Pericardium fibroblast (primary cell): ENCODE results near the gene PLXNB1. TPM values are rescaled to one million over a fixed set of nuclear protein-coding genes. Genes with fewer than 3 reads are reported as not detected.

Experiments
- total RNA-seq: library from RNA; depleted of rRNA; stranded (reverse); fragments of >200 nt; gene quantifications from 2 replicates; pipeline ENCODE4 v1.2.3, GENCODE V29; 2015

The PLXNB1 gene
- total RNA-seq, result 25.7 and 34.4 TPM in 2 replicates

GRCh38 chr3:48429960-48430707 is at the start of gene PLXNB1:
TSS of gene PLXNB1 (minus strand) at chr3:48430086. CDS start at chr3:48424611, 5,475 bp downstream.

DNA sequence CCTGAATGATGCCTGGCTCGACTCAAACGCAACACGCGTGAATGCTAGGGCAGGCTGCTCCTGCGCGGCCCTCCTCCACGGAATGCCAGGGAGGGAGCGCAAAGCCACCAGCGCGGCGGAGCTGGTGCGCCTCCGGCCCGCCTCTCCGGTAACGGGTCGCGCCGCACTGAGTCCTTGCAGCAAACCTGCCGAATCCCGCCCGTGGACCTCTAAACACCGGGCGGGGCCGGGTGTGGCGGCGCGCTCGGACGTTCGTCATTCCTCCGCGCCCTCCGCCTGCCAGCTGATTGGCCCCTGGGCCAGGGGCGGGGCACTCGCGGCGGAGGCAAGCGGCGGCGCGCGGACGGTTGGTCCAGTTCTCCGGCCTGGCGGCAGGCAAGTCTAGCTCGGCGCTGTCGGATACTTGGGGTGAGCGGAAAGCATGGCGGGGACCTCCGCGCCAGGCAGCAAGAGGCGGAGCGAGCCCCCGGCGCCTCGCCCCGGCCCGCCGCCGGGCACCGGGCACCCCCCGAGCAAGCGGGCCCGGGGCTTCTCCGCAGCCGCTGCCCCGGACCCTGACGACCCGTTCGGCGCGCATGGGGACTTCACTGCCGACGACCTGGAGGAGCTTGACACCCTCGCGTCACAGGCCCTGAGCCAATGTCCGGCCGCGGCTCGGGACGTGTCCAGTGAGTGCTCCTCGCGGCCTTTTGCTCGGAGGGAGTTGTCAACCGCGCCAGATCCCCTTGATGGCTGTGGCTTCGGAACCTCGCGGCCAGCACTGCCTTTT is 16.7 kb upstream of the PLXNB1 start, which contains the start of gene ATRIP:
ATRIP (plus strand) TSS at position 313 of the 769 bp plus-strand sequence; CDS start at position 422, 109 bp downstream.

DNA sequence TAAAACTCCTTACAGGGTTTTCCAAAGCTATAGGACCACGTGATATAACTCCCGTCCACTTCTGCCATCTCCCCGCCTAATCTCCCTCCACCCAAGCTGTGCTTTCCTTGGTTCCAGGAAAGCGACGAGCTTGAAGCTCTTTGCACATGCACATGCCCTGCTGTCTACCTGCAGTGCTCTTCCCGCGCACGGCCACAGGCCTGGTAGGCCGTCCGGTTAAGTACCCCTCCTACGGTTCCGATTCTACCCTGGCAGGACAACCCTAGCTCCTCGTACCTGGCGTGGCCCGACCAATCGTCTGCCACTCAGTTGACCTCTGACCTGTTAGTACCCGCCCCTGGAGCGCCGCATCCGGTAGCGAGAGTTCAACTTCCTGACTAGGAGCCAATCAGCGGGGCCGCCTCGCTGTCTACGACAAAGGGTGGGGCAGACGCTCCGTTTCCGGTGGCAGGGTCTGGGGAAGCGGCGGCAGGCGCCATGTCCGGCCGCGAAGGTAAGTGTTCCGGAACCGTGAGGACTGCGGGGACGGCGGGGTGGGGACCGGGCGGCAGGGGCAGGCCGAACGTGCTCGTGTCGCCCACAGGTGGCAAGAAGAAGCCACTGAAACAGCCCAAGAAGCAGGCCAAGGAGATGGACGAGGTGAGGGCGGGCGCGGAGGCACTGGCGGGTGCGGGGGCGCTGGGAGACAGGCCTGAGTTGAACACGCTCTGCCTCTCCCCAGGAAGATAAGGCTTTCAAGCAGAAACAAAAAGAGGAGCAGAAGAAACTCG is 10.1 kb upstream of the PLXNB1 start, which contains the start of the genes CCDC51 and TMA7:
CCDC51 (minus strand) TSS at position 300 of the 770 bp plus-strand sequence. CDS start 4,991 bp downstream, outside the sequence.
TMA7 (plus strand) TSS at position 438 of the 770 bp plus-strand sequence; CDS start at position 478, 40 bp downstream.

DNA sequence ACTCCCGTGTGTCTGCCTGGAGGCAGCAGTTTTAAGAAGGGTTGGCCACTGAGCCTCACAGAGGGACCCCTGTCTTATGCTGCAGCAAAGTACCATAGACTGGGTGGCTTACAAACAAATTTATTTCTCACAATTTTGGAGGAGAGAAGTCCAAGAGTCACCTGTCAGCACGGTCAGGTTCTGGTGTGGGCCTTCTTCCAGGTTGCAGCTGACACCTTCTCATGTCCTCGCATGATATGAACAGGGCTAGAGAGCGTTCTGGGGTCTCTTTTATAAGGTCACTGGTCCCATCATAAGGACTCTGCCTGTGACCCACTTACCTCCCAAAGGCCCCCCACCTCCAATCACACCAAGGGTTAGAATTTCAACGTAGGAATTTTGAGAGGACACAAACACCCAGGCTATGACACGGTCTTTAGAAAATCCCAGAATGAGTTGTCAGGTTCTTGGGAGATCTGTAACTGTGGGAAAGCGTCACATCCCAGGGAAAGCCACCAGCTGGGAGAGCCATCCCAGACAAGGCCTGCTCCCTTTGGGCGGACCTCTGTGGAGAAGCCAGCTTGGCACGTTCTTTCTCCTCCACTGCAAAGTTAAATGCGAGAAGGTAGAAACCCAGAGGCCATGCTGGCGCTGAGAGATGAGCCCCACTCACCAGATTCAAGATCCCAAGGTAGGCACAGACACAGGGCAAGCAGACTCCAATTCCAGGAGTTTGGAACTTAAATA is 58.1 kb downstream of the PLXNB1 start, which contains the start of gene FBXW12:
FBXW12 (plus strand) TSS at position 569 of the 726 bp plus-strand sequence. CDS start 549 bp downstream, outside the sequence.

Other genes with a start within 250 kb of the PLXNB1 start
- 1.3 and 1.8 TPM in 2 replicates for gene CDC25A, start 241.7 kb downstream of the PLXNB1 start, total RNA-seq
- not detected in 2 replicates for gene CAMP, start 206.6 kb downstream of the PLXNB1 start, total RNA-seq
- gene ZNF589, start 189.0 kb downstream of the PLXNB1 start, total RNA-seq, result 1.2 and 2.1 TPM in 2 replicates
- 19.8 and 20.5 TPM in 2 replicates for gene NME6, start 128.7 kb downstream of the PLXNB1 start, total RNA-seq
- not detected in 2 replicates for gene SPINK8, start 96.4 kb downstream of the PLXNB1 start, total RNA-seq
- not detected in 2 replicates for gene FBXW12, start 57.9 kb downstream of the PLXNB1 start, total RNA-seq
- 15.4 and 23.6 TPM in 2 replicates for gene CCDC51, start 10.0 kb upstream of the PLXNB1 start, total RNA-seq
- 416 and 436 TPM in 2 replicates for gene TMA7, start 10.2 kb upstream of the PLXNB1 start, total RNA-seq
- gene ATRIP, start 16.7 kb upstream of the PLXNB1 start, total RNA-seq, result 4.2 and 5.2 TPM in 2 replicates
- gene SHISA5, start 74.1 kb upstream of the PLXNB1 start, total RNA-seq, result 153 and 189 TPM in 2 replicates
- gene PFKFB4, start 126.7 kb upstream of the PLXNB1 start, total RNA-seq, result 5.5 and 15.9 TPM in 2 replicates
- gene UCN2, start 133.7 kb upstream of the PLXNB1 start, total RNA-seq, result 0.09 TPM in 1 of 2 replicates, not detected in the other
- gene COL7A1, start 165.2 kb upstream of the PLXNB1 start, total RNA-seq, result 11.7 and 14.5 TPM in 2 replicates
- gene UQCRC1, start 179.6 kb upstream of the PLXNB1 start, total RNA-seq, result 166 and 222 TPM in 2 replicates
- gene TMEM89, start 191.7 kb upstream of the PLXNB1 start, total RNA-seq, result not detected in 2 replicates
- gene SLC26A6, start 205.4 kb upstream of the PLXNB1 start, total RNA-seq, result 18.0 and 29.3 TPM in 2 replicates
- gene CELSR3, start 232.8 kb upstream of the PLXNB1 start, total RNA-seq, result 1.8 and 2.2 TPM in 2 replicates